ENCODE measurements around the gene CAGE1.
"Not testable (repeated sequence)": the region's sequence is repeated elsewhere in the genome, so short reads cannot be mapped to it uniquely, and the experiment has no call there.

The CAGE1 gene

DNA sequence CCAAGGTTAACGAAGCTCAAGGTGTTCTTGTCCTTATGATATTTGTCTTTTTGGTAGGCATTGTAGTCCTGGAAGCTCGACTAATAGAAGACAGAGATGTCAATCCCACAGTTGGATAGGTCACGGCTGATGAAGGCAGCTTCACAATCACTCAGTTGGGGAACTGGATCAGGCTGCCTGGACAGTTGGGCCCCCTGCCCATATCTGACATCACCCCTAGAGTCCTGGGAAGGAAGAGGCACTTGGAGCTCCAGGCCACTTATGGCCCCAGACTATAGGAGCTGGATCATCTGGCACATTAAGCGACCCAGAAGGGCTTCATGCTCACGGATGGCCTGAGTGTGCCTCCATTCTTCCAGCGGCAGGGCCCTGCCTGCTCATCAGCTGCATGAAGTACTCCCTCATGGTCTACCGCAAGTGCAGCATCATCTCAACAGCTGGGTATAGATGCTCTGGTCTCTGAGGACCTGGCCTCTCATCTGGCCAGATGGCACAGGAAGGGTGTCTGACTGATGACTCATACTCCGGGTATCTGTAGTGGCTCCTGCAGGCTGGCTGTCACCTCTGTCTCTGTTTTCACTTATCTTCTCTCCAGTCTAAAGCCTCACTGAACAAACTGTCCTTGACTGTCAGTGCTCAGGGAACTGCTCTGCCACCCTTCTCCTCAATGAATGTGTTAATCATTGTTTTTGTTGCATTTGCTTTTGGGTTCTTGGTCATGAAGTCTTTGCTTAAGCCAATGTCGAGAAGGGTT, 47.4 kb downstream of the CAGE1 start:
- no peak for DNase-seq (ENCODE audit: low read depth, low spot score)
- H3K27ac ChIP-seq = no peak overlapping the region

DNA sequence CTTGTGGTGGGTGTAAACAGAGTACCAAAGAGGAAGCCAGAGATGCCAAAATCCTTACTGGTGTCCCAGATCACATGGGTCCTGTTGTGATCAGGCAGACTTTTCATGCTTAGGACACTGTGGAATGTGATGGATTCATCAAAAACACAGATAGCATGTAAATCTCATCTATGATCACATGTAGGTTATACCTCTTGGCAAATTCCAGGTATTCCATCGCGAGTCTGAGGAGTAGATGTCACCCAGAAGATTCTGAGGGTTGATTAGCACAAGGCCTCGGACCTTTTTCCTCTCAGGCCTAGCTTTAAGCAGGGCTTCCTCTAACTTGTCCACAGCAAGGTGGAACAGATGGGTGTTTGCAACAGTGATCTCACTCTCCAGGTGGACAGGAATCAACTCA, 48.3 kb downstream of the CAGE1 start:
- H3K27ac ChIP-seq = no peak overlapping the region
- DNase-seq (ENCODE audit: low read depth, low spot score) = no peak

DNA sequence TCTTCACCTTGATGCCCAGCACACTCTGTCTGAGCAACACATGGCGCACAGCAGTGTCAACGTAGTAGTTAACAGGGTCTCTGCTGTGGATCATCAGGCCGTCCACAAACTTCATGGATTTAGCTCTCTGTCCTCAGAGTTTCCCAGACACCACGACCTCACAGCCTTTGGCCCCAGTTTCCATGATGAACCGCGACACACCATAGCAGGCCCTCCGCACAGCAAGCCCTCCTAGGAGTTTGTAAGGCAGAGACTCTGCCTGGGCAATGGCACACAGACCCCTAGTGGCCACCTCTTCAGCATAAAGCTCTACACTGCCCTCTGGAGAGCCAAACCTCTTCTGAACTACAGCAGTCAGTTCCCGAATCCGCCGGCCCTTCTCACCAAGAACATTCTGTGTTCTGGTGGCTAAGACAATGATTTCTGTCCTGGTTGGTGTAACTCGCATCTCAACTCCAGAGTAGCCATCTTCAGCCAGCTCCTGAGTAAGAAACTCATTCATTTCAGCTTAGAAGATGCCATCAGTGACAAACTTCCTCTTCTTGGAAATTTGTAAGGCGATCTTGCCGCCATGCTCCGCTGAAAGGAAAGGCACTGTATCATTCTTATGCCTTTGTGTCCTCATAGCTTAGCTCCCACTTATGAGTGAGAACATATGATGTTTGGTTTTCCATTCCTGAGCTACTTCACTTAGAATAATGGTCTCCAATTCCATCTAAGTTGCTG, 50.4 kb downstream of the CAGE1 start:
- DNase-seq (ENCODE audit: low read depth, low spot score); H3K27ac ChIP-seq: not testable (repeated sequence)

DNA sequence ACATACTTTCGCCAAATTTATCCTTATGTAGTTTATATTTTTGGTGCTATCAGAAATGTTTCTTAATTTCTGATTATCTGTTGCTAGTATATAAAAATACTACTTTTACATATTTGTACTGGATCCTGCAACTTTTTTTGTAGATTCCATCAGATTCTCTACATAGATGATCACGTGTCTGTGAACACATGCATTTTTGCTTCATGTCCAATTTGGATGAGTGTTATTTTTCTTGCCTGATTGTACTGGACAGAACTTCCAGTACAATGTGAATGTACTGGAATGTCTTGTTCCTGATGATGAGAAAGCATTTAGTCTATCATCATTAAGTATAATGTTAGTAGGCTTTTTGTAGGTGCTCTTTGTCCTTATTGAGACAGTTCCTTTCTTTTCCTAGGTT, 51.5 kb downstream of the CAGE1 start:
- H3K27ac ChIP-seq = no peak overlapping the region
- no peak for DNase-seq (ENCODE audit: low read depth, low spot score)

DNA sequence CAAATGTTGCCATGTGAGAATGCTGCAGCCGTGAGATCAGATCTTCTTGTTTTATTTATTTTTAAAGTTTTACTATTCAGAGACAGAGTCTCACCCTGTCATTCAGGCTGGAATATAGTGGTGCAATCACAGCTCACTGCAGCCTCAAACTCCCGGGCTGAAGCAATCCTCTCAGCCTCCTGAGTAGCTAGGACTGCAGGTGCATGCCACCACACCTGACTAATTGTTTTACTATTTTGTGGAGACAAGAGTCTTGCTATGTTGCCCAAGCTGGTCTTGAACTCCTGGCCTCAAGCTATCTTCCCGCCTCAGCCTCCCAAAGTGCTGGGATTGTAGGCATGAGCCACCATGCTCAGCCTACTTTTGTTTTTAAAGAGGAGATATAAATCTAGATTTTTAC, 54.0 kb downstream of the CAGE1 start:
- no peak overlapping the region for H3K27ac ChIP-seq

DNA sequence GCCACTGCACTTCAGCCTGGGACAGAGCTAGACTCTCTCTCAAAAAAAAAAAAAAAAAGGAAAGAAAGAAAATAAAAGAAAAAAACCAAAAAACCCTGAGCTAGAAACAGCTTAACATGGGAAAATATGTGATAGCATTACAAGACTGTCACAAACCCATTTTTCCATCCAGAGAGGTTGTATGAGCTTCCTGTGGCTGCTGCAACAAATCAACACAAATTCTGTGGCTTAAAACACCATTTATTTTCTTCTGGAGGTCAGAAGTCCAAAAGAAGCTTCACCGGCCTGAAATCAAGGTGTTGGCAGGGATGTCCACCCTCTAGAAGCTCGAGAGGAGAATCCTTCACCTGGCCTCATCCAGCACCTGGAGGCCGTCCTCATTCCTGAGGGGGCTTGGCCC, 54.9 kb downstream of the CAGE1 start:
- DNase-seq (ENCODE audit: low read depth, low spot score) = no peak
- H3K27ac ChIP-seq = no peak overlapping the region

More for the DNA sequence above, 54.0 kb downstream of the CAGE1 start:
- DNase-seq (ENCODE audit: low read depth, low spot score) = no peak

DNA sequence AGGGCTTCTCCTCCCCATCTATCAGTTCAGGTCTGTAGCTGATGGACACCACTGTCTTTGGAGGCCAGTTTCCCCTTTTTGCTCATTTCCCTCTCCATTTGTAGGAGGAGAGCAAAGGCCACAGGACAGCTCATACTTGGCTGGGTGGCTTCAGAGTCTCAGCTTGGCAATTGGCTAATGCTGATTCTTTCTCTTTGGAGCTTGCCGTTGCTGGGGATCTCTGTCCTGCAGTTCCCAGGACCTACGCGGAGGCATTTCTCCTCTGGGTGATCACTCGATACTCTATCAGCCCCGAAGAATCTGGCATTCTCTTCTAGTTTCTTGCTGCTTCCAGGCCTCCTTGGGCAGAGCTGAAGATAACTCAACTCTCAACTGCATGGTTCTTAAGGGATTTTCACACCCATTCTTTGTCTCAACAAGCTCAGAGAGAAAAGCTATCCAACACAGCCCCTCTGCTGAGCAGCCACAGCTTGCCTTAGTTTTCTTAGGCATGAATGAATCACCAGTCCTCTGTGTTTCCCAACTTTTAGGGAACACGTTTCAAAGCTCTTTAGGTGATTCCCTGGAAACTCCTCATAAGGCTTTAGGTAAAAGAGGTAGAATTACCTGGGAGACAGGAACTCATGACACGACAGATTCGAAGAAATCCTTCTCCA, 57.3 kb downstream of the CAGE1 start:
- no peak overlapping the region for H3K27ac ChIP-seq
- DNase-seq (ENCODE audit: low read depth, low spot score) = no peak

DNA sequence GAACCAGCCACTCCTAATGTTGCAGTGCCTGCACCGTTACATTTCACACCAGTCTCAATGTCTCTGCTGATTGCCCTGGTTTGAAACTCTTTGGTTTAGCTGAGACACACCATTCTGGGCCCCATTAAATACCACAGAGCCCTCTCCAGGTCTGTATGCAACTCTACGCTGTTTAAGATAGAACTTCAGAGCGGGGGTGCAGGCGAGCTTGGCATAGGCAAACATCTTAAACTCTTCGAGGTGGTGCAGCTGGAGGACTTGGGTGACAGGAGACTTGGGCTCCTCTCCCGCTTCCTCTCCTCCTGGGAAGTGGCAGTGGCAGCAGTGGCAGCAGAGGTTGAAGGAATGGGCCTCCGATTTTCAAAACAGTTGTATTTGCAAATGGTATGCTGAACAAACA, 58.1 kb downstream of the CAGE1 start:
- no peak overlapping the region for H3K27ac ChIP-seq

DNA sequence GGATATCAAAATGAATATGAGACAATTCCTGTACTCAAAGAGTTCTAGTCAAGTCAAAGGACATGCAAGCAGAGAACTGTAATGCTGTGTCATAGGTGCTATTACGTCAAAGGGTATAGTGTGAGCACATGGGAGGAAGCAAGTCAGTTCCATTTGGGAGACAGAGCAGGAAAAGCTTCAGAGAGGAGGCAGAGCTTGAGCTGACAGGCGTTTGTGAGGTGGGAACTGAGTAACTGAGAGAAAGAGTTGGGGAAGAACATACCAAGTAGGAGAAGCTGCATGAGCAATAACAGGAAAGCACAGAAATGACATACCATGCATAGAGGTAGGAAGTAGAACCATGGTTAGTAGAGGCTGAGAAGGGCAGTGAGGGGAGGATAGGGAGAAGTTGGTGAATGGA, 61.3 kb downstream of the CAGE1 start:
- no peak overlapping the region for H3K27ac ChIP-seq
- DNase-seq (ENCODE audit: low read depth, low spot score) = no peak

More for the DNA sequence above, 58.1 kb downstream of the CAGE1 start:
- DNase-seq (ENCODE audit: low read depth, low spot score) = no peak

DNA sequence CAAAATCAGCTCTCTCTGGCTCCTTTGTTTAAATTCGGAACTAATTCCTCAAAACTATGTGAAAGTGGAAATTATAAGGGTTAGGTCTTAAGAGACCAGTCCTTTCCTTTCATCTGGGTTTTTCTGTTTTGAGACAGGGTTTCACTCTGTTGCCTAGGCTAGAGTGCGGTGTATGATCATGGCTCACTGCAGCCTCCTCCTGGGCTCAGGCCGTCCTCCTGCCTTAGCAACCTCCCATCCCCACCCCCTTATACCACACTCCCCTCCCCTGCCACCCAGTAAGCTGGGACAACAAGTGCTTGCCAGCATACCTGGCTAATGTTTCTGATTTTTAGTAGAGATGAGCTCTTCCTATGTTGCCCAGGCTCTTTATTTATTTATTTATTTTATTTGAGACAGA, 63.8 kb downstream of the CAGE1 start:
- H3K27ac ChIP-seq = no peak overlapping the region

DNA sequence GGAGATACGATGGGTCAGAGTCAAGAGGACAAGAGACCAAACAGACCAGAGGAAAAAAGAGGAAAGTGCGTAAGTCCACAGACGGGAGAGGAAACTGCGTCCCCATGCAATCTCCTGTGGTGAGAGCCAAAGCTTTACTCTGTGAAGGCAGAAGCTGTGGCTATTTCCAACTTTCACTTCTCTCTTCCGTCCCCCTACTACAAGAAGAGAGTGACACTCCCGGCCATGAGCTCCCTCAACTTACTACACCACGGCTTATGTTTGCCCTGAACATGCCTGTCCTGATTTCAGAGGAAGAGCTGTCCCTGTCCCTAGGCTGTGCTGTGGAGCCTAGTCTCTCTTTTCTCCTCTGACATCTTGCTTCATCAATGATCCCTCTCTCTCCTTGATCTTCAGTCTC, 65.0 kb downstream of the CAGE1 start:
- DNase-seq (ENCODE audit: low read depth, low spot score) = no peak
- H3K27ac ChIP-seq = no peak overlapping the region

More for the DNA sequence above, 63.8 kb downstream of the CAGE1 start:
- DNase-seq (ENCODE audit: low read depth, low spot score) = no peak

DNA sequence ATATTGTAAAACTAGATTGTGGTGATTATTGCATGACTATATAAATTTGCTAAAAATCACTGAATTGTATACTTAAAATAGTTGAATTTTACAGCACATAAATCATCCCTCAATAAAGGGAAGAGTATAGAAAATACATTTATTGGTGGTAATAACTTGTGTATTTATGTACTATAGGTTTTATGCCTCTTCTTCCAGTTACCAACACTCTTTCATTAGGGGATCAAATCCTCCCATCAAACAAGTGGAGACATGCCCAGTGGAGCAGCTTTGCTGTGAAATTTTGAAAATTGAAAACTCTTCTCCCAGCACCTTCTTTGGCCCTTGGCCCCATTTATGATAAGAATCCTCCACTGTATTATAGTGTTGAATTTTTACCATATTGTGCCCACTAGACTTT, 66.5 kb downstream of the CAGE1 start:
- DNase-seq (ENCODE audit: low read depth, low spot score) = no peak
- no peak overlapping the region for H3K27ac ChIP-seq

DNA sequence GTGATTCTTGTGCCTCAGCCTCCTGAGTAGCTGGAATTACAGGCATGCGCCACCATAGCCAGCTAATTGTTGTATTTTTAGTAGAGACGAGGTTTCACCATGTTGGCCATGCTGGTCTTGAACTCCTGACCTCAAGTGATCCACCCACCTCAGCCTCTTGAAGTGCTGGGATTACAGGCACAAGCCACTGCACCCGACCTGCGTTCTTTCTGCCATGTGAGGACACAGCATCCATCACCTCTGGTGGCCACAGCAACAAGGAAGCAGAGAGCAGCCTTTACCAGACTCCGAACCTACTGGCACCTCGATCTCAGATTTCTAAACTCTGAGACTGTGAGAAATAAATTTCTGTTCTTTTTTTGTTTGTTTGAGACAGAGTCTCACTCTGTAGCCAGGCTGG, 67.7 kb downstream of the CAGE1 start:
- DNase-seq (ENCODE audit: low read depth, low spot score); H3K27ac ChIP-seq: not testable (repeated sequence)

DNA sequence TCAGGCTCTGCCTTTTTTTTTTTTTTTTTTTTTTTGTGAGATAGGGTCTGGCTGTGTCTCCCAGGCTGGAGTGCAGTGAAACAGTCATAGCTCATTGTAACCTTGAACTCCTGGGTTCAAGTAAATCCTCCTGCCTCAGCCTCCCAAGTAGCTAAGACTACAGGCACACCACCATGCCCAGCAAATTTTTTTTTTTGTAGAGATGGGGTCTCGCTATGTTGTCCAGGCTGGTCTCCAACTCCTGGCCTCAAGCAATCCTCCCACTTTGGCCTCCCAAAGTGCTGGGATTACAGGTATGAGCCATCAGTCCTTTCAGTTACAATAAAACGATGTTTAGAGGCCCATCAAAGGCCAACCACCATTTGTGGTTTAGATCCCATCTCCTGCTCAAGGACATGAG, 70.1 kb downstream of the CAGE1 start:
- not testable (repeated sequence) for DNase-seq (ENCODE audit: low read depth, low spot score); H3K27ac ChIP-seq

DNA sequence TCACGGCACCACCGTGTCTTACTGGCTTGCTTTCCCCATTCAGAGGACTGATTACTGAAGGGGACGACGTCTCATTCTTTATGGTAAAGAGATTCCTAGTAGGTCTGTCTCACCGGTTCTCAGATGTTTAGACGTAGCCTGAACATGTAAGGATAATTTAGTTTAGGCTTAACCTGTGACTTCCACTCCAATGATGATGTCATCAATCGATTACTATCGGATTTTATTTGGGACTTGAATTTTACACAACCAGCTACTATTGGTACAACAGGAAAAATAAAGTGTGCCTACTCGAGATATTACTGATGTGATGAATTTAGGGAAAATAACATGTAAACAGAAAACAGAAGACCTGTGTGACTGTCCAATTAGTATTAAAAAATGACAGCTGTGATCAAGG, 72.0 kb downstream of the CAGE1 start:
- no peak for DNase-seq (ENCODE audit: low read depth, low spot score)
- no peak overlapping the region for H3K27ac ChIP-seq

DNA sequence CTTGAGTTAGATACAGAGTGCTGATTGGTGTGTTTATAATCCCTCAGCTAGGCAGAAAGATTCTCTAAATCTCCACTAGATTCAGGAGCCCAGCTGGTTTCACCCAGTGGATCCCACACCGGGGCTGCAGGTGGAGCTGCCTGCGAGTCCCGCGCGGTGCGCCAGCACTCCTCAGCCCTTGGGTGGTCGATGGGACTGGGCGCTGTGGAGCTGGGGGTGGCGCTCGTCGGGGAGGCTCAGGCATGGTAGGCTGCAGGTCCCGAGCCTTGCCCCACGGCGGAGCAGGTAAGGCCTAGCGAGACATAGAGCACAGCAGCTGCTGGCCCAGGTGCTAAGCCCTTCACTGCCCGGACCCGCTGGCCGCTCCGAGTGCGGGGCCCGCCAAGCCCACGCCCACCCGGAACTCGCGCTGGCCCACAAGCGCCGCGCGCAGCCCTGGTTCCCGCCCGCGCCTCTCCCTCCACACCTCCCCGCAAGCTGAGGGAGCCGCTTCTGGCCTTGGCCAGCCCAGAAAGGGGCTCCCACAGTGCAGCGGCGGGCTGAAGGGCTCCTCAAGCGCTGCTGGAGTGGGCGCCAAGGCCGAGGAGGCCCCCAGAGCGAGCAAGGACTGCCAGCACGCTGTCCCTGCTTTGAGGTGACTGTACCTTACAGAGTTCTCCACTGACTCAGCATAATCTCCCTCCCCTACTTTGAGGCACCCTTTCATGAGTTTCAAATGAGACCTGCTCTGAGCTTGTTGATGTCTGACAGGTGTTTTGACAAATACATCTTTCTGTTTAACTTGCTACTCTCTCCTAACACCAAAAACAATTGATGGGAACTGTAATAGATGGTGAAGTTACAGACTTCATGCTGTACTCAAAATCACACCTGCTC, 72.6 kb downstream of the CAGE1 start:
- no peak for DNase-seq (ENCODE audit: low read depth, low spot score)
- H3K27ac ChIP-seq = no peak overlapping the region

DNA sequence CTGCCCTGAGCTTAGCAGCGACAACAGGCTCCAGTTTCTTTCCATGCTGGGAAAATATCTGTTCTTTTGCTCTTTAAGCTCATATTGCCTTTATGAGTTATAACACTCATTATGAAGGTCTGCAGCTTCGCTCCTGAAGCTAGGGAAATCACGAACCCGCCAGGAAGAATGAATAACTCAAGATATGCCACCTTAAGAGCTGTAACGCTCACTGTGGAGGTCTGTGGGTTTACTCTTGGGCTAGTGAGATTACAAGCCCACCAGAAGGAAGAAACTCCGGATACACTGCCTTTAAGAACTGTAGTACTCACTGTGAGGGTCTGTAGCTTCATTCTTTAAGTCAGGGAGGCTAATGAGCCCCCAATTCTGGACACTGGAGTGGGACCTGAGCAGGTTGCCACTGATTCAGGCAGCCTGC, 73.6 kb downstream of the CAGE1 start:
- DNase-seq (ENCODE audit: low read depth, low spot score) = no peak
- no peak overlapping the region for H3K27ac ChIP-seq

DNA sequence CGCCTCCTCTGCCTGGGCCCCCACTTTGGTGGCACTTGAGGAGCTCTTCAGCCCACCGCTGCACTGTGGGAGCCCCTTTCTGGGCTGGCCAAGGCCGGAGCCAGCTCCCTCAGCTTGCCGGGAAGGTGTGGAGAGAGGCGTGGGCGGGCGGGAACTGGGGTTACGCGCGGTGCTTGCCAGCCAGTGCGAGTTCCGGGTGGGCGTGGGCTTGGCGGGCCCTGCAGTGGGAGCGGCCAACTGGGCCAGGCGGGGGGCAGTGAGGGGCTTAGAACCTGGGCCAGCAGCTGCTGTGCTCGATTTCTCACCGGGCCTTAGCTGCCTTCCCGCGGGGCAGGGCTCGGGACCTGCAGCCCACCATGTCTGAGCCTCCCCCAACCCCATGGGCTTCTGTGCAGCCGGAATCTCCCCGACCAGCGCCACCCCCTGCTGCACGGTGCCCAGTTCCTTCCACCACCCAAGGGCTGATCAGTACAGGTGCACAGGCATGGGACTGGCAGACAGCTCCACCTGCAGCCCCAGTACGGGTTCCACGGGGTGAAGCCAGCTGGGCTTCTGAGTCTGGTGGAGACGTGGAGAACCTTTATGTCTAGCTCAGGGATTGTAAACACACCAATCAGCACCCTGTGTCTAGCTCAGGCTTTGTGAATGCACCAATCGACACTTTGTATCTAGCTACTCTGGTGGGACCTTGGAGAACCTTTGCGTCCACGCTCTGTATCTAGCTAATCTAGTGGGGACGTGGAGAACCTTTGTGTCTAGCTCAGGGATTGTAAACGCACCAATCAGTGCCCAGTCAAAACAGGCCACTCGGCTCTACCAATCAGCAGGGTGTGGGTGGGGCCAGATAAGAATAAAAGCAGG, 74.2 kb downstream of the CAGE1 start:
- not testable (repeated sequence) for DNase-seq (ENCODE audit: low read depth, low spot score); H3K27ac ChIP-seq

DNA sequence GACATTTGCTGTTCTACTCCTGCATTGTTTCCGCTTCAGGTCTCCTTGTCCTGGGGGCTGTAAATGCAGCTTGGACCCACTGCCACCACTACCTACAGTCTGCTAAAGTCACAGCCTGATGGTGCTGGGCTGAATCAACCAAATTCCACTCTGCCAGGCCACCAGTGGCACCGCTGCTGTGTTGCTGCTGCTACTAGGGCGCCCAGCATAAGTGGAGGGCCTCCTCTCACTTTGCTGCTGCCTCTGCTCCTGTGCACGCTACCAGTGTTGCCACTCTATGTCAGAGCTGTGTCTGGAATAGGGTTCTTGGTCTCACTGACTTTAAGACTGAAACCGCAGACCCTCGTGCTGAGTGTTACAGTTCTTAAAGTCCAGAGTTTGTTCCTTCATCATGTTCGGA, 75.1 kb downstream of the CAGE1 start:
- H3K27ac ChIP-seq = peak overlapping the region; percentile 75
- DNase-seq (ENCODE audit: low read depth, low spot score) = no peak
